Measurements from ENCODE around the gene FBLN5. TPM values are rescaled to one million over a fixed set of nuclear protein-coding genes. Genes with fewer than 3 reads are reported as not detected.
"Not testable (repeated sequence)": the region's sequence is repeated elsewhere in the genome, so short reads cannot be mapped to it uniquely, and the experiment has no call there.

The FBLN5 gene
- total RNA-seq, 1 donor from 2014 or later, result 2.6 TPM

DNA sequence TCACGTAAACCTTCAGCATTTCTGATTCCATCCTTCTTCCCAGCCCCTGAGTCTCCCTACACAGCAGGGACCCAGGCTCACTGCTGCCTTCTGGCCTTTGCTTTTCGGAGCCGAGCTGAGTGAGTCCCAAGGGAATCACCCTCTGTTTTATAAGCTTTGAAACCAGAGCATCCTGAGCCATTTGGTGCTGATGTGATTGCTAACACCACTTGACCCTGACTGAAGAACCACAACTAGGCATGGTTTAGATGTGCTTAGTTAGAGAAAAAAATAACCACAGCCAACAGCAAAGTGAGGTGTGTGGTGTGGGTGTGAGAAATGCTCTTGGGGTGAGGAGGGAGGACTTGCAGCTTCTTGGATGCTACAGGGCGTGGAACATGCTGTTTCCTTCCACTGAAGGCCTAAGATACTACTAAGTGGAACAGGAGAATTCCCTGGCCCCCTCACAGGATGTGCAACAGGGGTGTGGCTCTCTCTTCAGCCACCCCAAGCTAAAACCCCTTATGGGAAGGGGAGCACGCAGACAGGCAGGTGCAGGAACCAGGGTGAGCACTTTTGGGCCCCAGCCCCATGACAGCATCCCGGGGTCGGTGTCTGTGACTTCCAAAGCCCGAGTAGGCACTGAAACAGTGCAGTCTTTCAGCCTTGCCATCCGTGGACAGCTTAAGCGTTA, 80.0 kb downstream of the FBLN5 start, which contains the start of gene TC2N:
TSS of gene TC2N (minus strand) at position 221 of the 673 bp plus-strand sequence. CDS start 53,767 bp downstream, outside the sequence.
- intact Hi-C loops (cut with micrococcal nuclease), result loop anchor here (5.0 to 10.0 kb wide), 2 partner anchors 237 to 450 kb away; partner anchors contain the start of genes ATXN3 and CCDC88C

DNA sequence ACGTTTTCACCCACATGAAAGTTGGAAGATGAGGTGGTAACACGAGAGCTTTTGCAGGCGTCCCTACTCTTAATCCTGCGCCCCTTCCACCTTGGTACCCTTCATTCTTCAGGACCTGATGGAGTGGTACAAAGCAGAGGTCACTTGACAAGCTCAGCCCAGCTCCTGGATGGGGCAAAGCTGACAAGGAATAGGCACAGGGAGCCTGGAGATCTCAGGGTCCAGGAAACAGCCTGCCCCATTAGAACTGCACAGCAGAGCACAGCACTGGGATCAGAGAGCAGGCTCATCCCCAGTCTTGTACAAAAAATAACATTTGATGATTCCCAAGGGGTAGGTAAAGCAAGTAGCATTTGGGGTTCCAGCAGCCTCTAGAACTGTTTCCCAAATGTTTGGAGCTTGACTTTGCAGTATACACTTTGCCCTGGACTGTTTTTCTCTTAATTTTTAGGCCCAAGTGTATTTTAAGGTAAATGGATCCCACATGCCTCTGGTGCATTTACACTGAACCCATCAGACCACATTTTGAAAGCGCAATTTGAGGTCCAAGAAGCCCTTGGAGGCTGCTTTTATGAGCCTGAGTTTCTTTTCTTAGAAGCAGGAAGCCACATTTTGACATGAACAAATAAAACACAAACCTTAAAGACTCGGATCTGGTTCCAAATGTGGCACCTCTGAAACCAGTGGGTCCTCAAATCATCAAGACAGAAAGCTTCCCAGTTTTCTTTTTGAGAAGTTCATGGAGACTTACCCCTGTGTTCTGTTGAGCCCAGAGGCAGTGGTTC, 80.8 kb downstream of the FBLN5 start:
- intact Hi-C loops (cut with micrococcal nuclease), result loop anchor here (5.0 to 10.0 kb wide), 2 partner anchors 238 to 449 kb away; partner anchors contain the start of genes ATXN3 and CCDC88C

DNA sequence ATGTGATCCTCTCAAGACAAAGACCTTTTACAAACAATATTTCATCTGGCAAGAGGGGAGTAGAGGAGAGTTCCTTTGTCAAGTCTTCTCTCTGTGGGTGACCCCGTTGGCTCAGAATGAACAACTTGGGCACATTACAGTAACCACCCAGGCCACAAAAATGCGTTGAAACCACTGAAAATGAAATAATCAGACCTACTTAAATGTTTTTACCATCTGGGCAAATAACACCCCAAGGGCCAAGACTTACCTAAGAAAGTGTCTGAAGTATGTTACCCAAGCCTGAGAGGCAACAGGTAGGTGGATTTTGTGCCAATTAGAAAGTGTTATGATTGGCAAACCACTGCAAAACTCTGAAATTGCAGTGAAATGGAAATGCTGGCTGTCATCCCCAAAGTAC, 81.4 kb downstream of the FBLN5 start:
- intact Hi-C loops (cut with micrococcal nuclease), result loop anchor here (5.0 to 10.0 kb wide), 2 partner anchors 239 to 449 kb away; partner anchors contain the start of genes ATXN3 and CCDC88C

DNA sequence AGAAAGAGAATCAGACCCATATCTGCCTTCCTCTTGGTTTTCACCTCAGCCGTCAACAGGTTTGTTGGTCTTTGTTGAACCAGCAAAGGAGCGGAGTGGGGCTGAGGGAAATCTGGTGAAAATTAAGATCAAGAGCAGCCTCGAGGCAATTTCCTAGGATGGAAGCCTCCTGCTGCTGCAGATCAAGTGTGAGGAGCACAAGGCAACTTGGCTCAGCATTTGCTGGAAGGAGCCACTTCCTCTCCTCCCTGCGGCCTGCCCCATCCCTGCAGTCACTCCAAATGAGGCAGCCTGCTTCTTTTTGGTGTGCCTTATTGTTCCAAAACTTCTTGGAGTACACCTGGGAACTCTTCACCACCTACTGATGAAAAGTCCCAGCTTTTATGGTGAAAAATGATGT, 85.1 kb downstream of the FBLN5 start:
- intact Hi-C loops (cut with micrococcal nuclease), result loop anchor here (10.0 kb wide), 1 partner anchor 242 kb away; the partner anchor contains the start of gene ATXN3

DNA sequence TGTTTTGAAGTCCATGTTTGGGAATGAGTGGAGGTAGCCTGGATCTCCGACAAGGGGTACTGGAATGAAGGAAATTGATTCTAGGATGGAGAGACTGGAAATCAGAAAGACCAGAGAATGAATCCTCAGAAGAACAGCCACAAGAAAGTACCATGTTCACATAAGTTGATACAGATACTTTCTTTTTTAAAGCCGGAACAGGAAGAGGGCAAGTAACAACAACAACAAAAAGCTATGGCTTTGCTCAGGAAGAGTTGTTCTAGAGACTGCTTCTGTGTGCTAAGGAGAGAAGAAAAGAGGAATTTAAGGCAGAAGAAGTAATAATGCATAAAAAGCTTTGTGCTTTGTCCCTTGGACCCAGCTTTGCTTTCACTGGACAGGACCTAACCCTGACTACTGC, 86.4 kb downstream of the FBLN5 start:
- intact Hi-C loops (cut with micrococcal nuclease), result loop anchor here (10.0 kb wide), 1 partner anchor 244 kb away; the partner anchor contains the start of gene ATXN3

DNA sequence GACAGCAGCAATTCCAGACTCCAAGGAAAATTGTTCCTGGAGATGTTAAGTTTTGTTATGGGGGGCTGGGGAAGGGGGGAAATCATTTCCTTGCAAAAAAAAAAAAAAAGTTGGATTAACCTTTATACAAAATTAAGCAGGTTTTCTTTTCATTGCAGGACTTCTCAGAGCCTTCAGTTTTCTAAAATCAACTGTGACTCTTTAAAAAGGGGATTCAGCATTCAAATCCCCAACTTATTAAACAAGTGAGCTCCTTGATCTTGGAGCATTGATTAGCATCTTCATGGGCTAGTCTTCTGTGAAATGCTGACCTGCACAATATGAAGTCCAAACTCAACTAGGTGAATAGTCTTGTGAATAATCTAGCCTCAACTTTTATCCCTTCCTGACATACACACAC, 87.3 kb downstream of the FBLN5 start:
- intact Hi-C loops (cut with micrococcal nuclease), result loop anchor here (10.0 kb wide), 1 partner anchor 245 kb away; the partner anchor contains the start of gene ATXN3

DNA sequence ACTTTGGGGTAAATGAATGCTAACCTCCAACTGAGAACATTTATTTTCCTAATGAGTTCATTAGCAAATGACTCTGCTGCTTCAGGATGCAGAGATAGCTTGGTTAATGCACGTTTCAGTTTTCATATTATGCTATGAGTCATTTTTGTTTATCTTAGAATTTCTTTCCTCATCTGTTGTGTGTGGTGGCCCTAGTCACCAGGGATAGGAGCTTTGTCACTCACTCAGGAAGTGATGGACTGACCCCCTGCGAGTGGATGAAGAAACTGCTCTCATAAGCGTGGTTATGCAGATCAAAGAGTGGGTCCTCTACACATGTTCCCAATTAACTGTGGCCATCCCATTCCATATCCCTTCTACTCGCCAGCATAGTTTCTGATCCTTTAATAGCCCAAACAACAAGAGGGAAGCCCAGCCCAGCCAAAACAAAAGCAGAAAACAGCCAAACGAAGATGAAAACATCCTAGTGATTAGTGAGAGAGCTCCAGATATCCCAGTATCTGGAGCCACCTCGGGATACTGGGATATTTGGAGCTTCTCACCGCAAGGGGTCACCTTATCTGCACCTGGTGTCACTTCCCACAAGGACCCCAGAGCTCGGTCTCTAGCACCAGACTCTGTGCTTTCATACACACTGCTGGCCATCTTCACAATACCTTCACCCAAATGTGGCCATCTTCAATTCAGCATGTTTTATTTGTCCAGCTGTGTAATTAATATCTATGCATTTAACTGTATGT, 88.8 kb downstream of the FBLN5 start:
- intact Hi-C loops (cut with micrococcal nuclease), result no loop called here

DNA sequence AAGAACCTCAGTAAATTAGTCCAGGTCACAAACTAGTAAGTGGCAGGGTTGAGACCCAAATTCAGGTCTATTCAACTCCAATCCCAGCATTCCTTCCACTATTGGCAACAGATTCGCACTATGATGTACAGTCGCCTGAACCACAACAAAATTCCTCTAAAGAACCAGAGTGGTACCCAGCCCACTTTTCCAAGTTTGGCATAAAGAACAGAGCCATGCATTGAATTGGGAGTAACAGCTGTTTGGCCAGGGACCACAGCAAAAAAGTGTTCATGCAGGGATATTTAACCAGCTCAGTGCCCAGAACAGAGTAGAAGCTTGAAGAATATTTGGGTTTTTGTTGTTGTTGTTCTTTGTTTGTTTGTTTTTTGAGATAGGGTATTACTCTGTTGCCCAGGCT, 89.9 kb downstream of the FBLN5 start:
- intact Hi-C loops (cut with micrococcal nuclease), result no loop called here

DNA sequence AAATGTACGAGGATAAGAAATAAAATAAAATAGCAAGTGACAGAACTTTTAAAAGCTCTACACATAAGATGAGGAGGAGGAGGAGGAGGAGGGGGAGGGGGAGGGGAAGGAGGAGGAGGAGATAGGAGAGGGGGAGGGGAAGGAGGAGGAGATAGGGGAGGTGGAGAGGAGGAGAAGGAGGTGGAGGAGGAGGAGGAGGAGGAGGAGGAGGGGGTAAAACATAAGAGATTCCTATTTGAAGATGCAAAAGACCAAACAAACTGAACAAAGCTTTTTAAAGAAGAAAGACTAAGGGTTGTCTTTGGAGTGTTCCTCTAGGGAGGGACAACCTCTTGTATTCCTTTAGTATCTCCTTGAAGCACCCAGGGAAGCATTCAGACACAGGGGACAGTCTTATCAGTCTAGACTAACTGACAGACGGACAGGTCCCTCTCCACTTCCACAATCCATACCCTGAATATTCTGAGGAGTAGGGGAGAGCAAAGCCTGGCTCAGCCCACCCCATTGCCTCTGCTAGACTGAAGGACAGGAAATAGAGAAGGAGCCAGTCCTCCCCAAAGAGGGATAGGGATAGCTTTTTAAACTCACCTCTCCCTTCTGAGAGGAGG, 93.1 kb downstream of the FBLN5 start:
- intact Hi-C loops (cut with micrococcal nuclease), result no loop called here

DNA sequence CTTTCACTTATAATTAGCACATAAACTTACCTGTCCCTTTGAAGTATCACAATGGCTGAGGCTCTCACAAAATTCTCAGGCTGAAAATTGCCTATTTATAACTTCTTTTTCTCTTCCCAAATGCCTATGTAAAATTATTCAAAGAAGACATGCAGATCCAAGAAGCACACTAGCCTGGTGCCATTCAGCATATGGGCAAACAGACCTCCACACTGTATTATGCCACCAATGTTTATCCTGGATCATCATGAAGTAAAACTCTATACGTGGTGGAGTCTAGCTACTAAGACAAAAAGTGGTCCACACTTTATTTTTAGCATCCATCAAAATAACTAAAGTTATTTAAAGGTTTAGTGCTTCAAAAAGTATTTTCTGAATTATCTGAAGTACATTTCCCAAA, 95.9 kb downstream of the FBLN5 start:
- intact Hi-C loops (cut with micrococcal nuclease), result no loop called here

DNA sequence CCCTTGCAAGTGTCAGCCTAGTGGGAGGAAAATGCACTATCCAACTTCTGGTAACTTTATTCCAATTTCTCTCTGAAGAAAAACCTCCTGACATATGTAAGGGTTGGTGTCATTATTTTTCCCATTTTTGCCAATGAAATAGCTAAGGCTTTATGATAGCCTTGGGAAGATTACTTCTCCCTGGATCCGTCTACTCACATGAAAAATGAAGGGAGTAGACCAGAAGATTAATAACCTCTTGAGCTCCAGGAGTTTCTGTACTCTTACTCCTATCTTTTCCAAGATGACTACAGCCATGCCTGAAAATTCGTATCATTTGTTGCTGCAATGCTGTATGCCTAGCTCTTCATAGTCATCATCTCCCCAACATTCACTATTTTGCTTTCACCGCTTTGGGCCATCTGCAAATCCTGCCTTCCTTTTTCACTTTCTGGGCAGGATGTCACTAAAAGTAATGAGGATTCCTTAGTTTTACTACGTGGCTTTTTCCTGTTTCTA, 98.9 kb downstream of the FBLN5 start:
- intact Hi-C loops (cut with micrococcal nuclease), result no loop called here

DNA sequence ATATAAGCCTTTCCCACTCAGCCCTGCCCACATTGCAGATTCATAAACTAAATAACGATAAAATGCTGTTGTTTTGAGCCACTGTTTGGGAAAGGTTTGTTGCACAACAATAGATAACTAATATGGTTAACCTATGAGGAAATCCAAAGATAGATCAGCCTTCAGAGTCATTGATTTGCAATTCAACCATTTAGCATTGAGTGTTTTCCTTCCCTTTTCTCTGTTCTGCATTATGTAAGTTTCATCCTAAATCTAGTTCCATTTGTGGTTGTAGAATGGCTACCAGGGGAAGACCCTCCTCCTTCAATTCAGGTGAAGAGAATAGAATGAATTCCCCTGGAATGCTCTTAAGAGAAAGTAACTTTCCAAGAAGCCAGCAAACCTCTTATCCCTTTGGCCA, 99.8 kb downstream of the FBLN5 start:
- intact Hi-C loops (cut with micrococcal nuclease), result no loop called here

DNA sequence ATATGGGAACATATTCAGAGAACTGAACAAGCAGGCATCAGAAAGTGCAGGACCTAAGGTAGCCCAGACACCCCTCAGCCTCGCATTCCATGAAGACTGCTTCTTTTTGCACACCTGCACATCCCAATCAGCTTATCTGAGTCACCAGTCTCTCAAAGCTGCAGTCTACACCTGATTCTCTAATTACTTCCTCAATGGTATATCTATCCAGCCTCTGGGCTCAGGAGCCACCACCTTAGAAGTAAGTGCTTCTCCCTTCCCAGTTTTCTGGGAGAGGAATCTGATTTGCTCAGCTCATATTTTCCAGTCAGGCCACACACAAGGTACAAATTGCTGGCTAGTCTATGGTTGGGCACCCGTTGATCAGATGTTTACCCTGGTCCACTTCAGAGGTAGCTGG, 101.8 kb downstream of the FBLN5 start:
- intact Hi-C loops (cut with micrococcal nuclease), result no loop called here

DNA sequence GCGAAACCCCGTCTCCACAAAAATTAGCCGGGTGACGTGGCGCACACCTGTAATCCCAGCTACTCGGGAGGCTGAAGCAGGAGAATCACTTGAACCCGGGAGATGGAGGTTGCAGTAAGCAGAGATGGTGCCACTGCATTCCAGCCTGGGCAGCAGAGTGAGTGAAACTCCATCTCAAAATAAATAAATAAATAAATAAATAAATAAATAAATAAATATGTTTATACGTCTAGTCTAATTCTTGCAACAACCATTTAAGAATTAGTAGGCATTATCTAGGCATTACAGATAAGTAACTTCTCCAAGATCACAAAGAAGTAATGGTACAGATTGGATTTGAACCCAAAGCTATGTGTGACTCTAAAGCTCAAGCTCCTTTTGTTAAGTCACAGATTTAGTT, 102.4 kb downstream of the FBLN5 start:
- intact Hi-C loops (cut with micrococcal nuclease), result not testable (repeated sequence)

DNA sequence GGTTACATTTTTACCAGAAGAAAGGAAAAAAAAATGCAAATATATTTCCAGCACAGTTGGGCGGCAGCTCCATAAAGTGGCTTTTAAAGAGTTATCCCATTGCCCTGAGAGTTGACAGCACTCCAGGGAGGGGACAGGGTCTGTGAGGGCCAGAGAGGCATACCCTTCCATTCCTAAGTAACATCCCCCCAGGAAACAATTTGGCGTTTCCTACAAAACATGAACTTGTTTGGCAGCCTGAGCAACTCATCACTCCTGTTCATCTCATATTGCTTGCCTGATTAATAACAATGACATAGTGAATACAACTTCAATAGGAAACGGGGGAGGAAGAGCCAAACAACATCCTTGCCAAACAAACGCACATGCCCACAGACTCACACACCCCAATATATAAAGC, 103.5 kb downstream of the FBLN5 start:
- intact Hi-C loops (cut with micrococcal nuclease), result no loop called here

DNA sequence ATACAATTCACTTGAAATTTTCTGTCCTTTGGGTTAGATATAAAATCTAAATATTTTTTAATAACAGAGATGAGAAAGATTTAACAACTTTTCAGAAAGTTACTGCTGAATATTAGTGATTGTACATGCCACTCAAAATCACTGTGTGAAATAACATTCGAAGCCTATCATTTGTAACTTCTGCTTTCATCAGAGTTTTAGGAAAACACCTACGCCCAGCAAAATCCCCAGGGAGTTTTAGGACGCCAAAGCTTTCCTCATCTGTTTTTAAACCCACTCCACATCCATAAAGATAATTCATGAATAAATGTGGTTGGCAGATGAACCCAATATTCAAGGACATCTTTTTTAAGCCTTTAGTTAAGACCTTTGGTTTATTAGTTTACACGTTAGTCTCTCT, 104.1 kb downstream of the FBLN5 start:
- intact Hi-C loops (cut with micrococcal nuclease), result no loop called here

DNA sequence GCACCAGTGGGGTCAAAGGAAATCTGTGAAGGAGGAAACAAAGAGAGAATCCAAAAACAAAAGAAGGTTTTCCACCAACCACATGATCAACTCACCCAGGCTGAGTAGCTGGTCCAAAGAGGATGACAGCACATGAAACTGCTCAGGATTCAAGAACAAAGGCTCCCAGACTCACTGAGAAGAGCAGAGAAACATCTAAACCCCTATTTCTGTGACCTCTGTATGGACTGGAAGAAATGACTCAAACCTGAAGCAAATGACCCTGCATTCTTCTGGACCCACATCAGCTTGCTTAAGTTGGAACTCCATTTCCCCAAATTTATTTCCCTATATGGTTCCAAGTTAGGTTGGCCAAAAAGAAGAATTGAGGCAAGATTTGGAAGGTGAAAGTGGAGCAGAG, 106.4 kb downstream of the FBLN5 start:
- intact Hi-C loops (cut with micrococcal nuclease), result no loop called here

DNA sequence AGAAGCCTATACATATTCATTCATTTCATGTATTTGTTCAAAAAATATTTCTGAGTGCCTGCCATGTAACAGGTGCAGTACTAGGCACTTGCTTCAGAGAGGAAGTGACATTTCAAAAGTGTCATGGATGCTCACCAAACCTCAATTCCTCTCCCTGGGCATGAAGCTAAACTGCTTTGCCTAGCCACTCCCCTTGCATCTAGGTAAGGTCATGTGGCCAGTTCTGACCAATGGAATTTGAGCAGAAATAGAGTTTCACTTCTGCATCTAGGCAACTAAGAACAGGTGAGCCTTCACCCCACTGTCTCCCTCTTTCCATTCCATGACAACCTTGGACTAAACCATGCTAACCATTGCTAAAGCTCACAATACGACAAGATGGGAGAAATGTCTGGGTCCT, 107.7 kb downstream of the FBLN5 start:
- intact Hi-C loops (cut with micrococcal nuclease), result loop anchor here (5.0 to 10.0 kb wide), 2 partner anchors 33 to 55 kb away; no protein-coding TSS in a partner anchor

DNA sequence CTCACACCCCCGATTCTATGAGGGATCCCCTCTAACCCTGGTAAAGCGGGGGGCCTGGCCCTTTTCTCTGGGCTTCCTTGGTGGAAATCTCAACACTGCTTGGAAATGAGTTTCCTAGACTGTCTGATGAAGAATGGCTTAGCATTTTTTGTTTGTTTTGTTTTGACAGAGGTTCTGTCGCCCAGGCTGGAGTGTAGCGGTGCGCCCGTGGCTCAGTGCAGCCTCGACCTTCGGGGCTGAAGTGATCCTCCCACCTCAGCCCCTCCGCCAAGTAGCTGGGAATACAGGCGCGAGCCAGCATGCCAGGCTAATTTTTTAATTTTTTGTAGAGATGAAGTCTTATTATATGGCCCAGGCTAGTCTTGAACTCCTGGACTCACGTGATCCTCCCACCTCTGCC, 110.4 kb downstream of the FBLN5 start:
- intact Hi-C loops (cut with micrococcal nuclease), result loop anchor here (5.0 to 10.0 kb wide), 2 partner anchors 35 to 58 kb away; no protein-coding TSS in a partner anchor
